Measurements from ENCODE around the gene SNAP29. TPM values are rescaled to one million over a fixed set of nuclear protein-coding genes. Genes with fewer than 3 reads are reported as not detected.

Gene SNAP29
- total RNA-seq, 2 donors from 2014 or later, result 23.2 to 29.2 TPM

DNA sequence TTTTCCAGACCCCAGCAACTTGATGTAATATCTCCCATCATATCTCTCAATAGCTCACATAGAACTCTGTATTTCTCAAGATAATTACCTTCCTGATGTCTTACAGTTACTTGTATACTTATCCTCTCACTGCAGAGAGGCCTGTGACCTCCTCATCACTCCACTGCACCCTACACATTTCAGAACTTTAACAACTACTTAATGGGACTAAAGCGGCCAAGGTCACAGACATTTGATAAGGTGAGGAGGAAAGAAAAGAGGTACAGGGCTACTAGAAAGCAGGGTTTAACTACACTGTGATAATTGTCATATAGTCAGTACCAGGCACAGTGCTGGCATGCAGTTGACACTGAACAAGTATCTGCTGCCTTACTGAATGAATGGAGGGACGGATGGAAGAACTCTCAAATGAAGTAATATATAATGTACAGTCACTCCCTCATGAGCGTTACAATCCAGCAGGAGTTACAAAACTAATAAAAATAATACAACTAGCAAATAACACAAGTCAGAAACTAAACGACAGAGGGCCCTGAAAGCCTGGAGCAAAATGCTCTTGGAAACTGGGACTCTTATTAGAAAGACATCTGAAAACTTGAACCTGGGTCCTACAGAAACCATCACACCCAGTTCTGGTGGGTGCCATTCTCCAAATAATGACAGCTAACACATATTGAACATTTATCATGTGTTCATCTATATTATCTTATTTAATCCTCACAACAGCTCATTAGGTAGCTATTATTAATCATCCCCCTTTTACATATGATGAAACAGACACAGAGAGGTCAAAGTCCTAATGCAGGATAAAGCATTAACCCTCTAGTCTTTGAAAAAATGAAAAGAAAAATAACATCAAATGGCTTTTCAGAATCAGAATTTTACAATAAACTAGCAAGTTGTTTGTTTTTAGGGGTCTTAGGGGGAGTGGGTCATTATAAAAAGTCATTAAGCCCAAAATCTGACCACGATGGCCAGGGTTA is 14.5 kb upstream of the SNAP29 start:
- Mint-ChIP-seq H3K4me3 (no peak overlapping the region), H3K27ac (no peak overlapping the region), H3K36me3 (no peaks in the 10 kb centered on the region), H3K27me3 (no peaks in the 10 kb centered on the region), H3K4me1 (ENCODE audit: low read depth in 2 of 2) (peaks cover 31 to 37% of the 10 kb centered on the region in 2 donors), H3K9me3 (no peaks in the 10 kb centered on the region)
- DNase-seq (ENCODE audit: low spot score) (no peak), ATAC-seq (no peak)

DNA sequence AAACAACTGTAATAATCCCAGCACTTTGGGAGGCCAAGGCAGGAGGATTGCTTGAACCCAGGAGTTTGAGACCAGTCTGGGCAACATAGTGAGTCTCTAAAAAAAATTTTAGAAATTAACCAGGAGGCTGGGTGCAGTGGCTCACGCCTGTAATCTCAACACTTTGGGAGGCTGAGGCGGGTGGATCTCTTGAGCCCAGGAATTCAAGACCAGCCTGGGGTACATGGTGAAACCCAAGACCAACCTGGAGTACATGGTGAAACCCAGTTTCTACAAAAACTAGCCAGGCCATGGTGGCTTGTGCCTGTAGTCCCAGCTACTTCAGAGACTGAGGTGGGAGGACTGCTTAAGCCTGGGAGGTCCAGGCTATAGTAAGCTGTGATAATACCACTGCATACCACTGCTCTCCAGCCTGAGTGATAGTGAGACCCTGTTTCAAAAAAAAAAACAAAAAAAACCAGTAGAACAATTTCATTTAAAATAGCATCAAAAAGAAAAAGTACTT is 11.4 kb upstream of the SNAP29 start:
- no peak overlapping the region for H3K4me3 Mint-ChIP-seq
- ATAC-seq, result no peak
- no peak overlapping the region for H3K27ac Mint-ChIP-seq
- peaks cover 13 to 24% of the 10 kb centered on the region in 2 donors for H3K4me1 Mint-ChIP-seq (ENCODE audit: low read depth in 2 of 2)
- H3K36me3 Mint-ChIP-seq, result no peaks in the 10 kb centered on the region
- no peak for DNase-seq (ENCODE audit: low spot score)
- H3K9me3 Mint-ChIP-seq, result no peaks in the 10 kb centered on the region
- H3K27me3 Mint-ChIP-seq, result no peaks in the 10 kb centered on the region

DNA sequence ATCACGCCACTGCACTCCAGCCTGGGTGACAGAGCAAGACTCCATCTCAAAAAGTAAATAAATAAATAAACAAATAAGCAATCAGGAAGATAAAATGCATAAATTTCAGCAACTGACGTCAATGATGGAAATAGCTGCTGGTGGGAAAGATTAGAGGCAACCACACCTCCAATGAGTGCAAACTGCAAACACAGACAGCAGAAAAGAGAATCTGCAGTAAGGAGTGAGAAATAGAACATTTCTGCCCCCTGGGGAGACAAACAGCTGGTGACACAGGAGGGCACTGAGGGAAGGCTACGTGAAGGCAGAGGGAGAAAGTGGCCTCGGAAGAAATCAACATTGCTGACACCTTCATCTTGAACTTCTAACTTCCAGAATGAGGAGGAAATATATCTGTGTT is 6.7 kb upstream of the SNAP29 start:
- DNase-seq (ENCODE audit: low spot score) (no peak), ATAC-seq (no peak)
- Mint-ChIP-seq H3K27ac (no peak overlapping the region), H3K9me3 (no peaks in the 10 kb centered on the region), H3K4me3 (no peak overlapping the region), H3K36me3 (no peaks in the 10 kb centered on the region), H3K27me3 (no peaks in the 10 kb centered on the region), H3K4me1 (ENCODE audit: low read depth in 2 of 2) (peaks cover 27 to 42% of the 10 kb centered on the region in 2 donors)

DNA sequence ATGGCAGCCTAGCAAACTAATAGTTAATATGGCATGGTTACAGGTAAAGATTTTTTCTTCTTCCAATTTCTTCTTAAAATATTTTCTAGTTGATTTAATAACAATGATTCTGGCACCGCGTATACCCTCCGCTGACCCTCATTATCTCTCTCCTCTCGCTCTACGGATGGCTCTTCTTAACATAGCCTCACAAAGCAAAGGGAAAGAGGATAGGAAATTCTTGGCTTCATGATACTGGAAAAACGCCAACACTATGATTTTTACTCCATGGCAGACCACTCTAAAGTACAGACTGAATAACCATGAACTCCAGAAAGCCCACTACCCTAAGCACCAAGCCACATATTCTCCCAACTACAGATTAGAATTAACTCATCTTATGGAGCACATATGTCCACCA is 6.3 kb upstream of the SNAP29 start:
- no peak overlapping the region for H3K27ac Mint-ChIP-seq
- DNase-seq (ENCODE audit: low spot score) (no peak), ATAC-seq (no peak)
- peaks cover 31 to 46% of the 10 kb centered on the region in 2 donors for H3K4me1 Mint-ChIP-seq (ENCODE audit: low read depth in 2 of 2)
- H3K27me3 Mint-ChIP-seq, result no peaks in the 10 kb centered on the region
- no peaks in the 10 kb centered on the region for H3K9me3 Mint-ChIP-seq
- H3K4me3 Mint-ChIP-seq, result no peak overlapping the region
- H3K36me3 Mint-ChIP-seq, result no peaks in the 10 kb centered on the region

DNA sequence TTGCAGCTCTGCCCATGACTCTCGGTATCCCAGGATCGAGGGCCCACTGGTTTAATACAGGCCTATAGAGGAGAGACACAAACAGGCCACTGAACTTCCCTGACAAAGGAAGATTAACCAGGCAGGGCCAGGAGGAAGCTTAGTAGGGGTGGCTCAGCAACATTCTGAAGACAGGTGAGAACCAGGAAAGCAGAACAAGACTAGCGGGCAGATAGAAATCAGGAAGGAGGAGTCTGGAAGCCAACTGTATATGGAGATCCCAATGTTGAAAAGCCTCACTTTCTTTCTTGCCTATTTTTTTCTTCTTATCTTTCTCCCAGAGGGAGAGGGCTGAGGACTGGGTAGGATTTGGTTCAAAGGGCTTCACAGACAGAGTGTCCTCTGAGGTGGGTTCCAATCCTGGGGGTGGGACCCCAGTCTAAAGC is 5.6 kb upstream of the SNAP29 start:
- Mint-ChIP-seq H3K27me3 (no peaks in the 10 kb centered on the region), H3K9me3 (no peaks in the 10 kb centered on the region), H3K4me1 (ENCODE audit: low read depth in 2 of 2) (peaks cover 38 to 50% of the 10 kb centered on the region in 2 donors), H3K36me3 (no peaks in the 10 kb centered on the region), H3K4me3 (no peak overlapping the region), H3K27ac (no peak overlapping the region)
- DNase-seq (ENCODE audit: low spot score) (no peak), ATAC-seq (no peak)

DNA sequence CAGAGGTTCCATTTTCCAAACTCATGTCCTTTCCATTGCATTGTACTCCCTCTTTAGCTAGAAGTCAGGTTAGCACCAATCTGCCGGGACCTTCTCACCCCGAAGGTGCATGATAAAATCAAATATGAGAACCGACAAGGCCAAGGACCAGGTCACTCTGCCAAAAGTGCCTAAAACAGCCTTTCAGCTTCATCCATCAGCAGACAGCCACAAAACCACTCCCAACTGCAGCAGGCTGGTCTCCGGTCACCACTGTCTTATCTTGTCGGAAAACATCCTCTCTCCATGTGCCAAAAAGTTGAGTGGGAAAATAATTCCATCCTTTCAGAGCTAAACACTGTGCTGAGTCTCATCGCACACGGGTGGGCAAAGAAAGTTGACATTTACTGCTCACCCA is 1.6 kb upstream of the SNAP29 start:
- H3K27me3 Mint-ChIP-seq, result no peaks in the 10 kb centered on the region
- H3K4me3 Mint-ChIP-seq, result peak overlapping the region; percentile 90
- peak overlapping the region; percentile 83 to 93 for H3K27ac Mint-ChIP-seq
- H3K4me1 Mint-ChIP-seq (ENCODE audit: low read depth in 2 of 2), result peaks cover 45 to 46% of the 10 kb centered on the region in 2 donors
- no peaks in the 10 kb centered on the region for H3K9me3 Mint-ChIP-seq
- no peaks in the 10 kb centered on the region for H3K36me3 Mint-ChIP-seq
- ATAC-seq (no peak), DNase-seq (ENCODE audit: low spot score) (no peak)

DNA sequence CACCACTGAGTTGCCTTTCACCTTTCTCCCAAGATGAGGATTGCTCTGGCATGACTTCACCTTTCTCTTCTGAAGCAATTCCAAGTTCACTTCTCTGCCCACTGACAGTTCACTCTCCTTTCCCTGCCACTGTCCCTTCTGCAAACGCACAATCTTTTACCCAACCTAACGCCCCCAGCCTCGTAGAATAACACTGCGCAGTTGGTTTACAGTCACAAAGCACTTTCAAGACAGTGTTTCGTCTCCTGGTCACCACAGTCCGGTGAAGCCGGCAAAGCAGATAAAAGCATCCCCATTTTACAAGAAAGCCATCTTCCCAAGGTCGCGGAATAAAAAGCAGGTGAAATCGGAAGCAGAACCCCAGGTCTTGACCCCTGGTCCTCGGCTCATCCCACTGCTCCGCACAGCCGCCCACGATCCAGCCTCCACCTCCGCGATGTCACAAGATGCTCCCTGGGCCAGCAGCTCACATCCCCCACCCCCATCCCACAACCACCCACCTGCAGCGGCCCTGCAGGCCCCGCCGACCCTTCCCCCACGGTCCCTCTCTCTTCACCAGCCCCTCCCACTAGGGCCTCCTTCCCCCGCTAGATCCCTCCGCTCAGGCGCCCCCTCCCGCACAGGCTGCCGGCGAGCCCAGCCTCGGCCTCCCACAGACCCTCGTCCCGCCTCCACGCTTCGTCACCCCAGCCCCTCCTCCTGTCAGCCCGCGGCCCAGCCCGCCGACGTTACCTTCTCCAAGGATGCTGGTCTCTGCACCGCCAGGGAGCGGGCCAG is 781 bp upstream of the SNAP29 start:
- Mint-ChIP-seq H3K27ac (peak overlapping the region; percentile 83 to 93), H3K9me3 (no peaks in the 10 kb centered on the region), H3K4me1 (ENCODE audit: low read depth in 2 of 2) (peaks cover 41 to 47% of the 10 kb centered on the region in 2 donors), H3K27me3 (no peaks in the 10 kb centered on the region), H3K36me3 (no peaks in the 10 kb centered on the region), H3K4me3 (peak overlapping the region; percentile 90)
- ATAC-seq, result peak; percentile 82 to 84
- peak; percentile 91 for DNase-seq (ENCODE audit: low spot score)

DNA sequence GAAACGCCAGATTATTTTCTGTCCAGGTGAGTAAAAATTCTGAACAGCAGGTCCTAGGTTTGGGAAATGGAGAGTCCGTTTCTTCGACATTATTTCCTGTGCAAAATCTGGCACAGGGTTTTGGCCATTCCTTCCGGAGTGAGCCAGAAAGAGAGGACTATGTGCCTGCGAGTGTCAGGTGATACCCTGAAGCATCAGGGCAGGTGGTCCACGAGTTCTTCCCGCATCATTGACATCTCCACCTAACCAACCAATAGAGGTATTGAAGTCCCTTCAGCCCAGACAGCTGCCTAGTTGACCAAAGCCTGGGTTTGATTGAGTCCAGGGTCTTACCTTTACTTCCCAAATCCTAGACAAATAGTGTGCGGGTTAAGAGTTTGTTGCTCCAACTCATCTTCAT is 808 bp downstream of the SNAP29 start:
- Mint-ChIP-seq H3K27ac (peak overlapping the region; percentile 83 to 93), H3K27me3 (no peaks in the 10 kb centered on the region), H3K4me1 (ENCODE audit: low read depth in 2 of 2) (peaks cover 41 to 46% of the 10 kb centered on the region in 2 donors), H3K36me3 (no peaks in the 10 kb centered on the region), H3K9me3 (no peaks in the 10 kb centered on the region), H3K4me3 (peak overlapping the region; percentile 90)
- ATAC-seq, result no peak
- DNase-seq (ENCODE audit: low spot score), result no peak

DNA sequence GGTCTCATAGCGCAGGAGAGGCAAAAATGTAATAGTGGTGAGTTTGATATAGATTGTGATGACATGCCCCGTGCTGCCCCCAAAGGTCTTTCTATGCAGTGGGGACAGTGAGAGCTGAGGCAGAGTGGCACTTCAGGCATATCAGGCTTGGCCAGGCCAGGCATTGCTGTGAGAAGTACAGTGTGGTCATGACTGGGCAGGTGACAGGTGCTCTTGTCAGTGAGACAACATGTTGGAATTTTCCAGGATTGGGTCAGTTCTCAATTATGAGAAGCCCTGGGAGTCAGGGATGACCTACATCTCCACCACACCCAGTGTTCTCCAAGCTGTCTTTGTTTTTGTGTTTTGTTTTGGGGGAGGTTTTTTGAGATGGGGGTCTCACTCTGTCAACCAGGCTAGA is 3.7 kb downstream of the SNAP29 start:
- Mint-ChIP-seq H3K27me3 (no peaks in the 10 kb centered on the region), H3K4me3 (no peak overlapping the region), H3K36me3 (no peaks in the 10 kb centered on the region), H3K4me1 (ENCODE audit: low read depth in 2 of 2) (peaks cover 43 to 56% of the 10 kb centered on the region in 2 donors), H3K27ac (peak overlapping the region in 1 of 2 donors; percentile 25), H3K9me3 (no peaks in the 10 kb centered on the region)
- ATAC-seq, result no peak
- no peak for DNase-seq (ENCODE audit: low spot score)

DNA sequence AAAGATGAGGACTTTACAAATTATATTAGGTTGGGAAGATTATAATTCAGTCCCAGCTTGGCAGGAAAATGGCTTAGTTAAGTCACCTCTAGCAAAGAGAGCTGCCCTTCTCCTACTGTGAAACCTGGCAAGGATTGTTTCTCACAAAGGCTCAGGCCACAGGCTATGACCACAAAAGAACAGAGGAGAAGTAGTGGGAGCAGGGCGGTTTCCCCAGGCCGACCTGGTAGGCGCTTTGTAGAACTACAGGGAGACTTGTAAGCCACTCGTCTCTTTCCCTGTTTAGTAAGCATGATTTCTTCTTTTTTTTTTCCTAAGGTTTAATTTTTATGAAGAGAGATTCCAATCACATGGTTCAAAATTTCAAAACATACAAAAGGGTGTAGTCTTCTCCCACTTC is 4.6 kb downstream of the SNAP29 start:
- Mint-ChIP-seq H3K36me3 (no peaks in the 10 kb centered on the region), H3K27me3 (no peaks in the 10 kb centered on the region), H3K4me1 (ENCODE audit: low read depth in 2 of 2) (peaks cover 40 to 54% of the 10 kb centered on the region in 2 donors), H3K27ac (peak overlapping the region in 1 of 2 donors; percentile 25), H3K9me3 (no peaks in the 10 kb centered on the region), H3K4me3 (no peak overlapping the region)
- ATAC-seq, result no peak
- no peak for DNase-seq (ENCODE audit: low spot score)

DNA sequence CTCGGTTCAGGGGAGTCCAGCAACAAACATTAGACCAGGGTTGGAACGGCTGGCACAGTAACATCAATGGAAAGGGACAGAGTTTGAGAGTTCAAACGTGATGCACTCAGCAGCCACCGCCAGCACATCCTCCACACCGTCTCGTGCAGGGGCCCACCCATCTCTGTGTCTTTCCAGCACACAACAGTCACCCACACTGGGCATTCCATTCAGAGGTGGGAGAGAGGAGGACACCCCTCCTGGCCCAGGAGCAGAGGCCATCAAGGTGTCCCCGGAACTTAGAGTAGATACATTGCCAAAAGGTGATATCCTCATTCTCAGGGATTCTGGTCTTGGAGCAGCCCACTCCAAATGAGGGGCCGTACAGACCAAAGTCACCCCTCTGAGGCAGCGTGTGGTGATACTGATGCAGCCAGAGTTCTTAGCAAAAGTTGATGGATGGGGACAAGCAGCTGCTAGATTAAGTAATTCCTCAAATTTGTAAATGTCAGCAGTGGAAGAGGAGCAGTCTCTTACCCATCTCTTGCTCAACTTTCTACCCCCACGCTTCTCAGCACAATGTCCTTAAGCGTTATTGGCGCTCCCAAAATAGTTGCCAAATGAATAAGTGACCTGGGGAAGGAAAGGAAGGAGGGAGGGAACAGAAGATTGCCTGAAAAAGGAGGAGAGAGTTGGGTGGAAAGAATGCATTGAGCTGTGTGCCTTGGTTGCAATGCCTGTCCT is 5.5 kb downstream of the SNAP29 start:
- Mint-ChIP-seq H3K27me3 (no peaks in the 10 kb centered on the region), H3K4me1 (ENCODE audit: low read depth in 2 of 2) (peaks cover 46 to 52% of the 10 kb centered on the region in 2 donors), H3K9me3 (no peaks in the 10 kb centered on the region), H3K36me3 (no peaks in the 10 kb centered on the region), H3K27ac (peak overlapping the region in 1 of 2 donors; percentile 25), H3K4me3 (no peak overlapping the region)
- ATAC-seq (no peak), DNase-seq (ENCODE audit: low spot score) (no peak)

DNA sequence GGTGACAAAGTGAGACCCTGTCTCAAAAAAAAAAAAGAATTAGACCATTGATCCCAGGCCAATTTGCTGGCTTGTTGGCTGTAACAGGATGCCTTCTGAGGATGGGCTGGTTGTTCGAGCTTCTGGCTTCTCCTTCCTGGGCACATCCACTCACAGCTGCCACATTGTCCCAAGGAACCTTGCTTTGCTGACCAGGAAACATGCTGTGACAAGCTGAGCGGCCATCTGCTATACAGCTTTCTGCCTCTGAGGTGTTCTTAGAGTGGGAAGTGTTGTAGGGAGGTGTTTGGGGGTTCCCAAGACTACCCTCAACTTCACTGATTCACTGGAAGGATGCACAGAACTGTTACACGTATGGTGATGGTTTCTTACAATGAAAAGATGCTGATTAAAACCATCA is 6.5 kb downstream of the SNAP29 start:
- Mint-ChIP-seq H3K36me3 (no peaks in the 10 kb centered on the region), H3K4me3 (no peak overlapping the region), H3K27ac (no peak overlapping the region), H3K4me1 (ENCODE audit: low read depth in 2 of 2) (peaks cover 41 to 46% of the 10 kb centered on the region in 2 donors), H3K9me3 (no peaks in the 10 kb centered on the region), H3K27me3 (no peaks in the 10 kb centered on the region)
- no peak for DNase-seq (ENCODE audit: low spot score)
- ATAC-seq, result no peak

DNA sequence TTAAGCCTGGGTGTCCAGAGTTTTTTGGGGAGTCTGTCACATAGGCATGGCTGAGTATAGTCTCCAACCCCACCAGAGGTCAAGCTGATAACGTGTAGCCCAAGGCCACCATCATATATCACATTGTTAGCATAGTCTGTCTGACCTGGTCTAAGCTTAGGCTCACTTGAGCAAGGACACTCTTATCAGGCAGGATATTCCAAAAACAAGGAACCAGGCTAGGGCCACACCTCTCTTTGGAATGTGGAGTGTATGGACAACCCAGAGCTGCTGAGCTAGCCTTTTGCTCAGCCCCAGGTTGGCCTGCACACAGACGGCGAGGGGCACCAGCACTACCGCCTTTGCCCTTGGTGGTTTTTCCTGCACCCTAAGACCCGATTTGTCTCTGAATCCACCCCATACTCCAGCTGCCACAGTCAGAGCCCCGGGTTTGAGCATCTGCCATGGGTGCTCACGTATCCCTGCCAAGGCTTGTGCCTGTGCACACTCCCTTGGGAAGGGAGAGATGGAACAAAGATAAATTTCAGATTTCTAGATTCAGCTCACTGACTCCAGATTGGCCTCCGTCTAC is 7.2 kb downstream of the SNAP29 start:
- peak overlapping the region; percentile 92 to 97 for H3K27ac Mint-ChIP-seq
- no peaks in the 10 kb centered on the region for H3K27me3 Mint-ChIP-seq
- H3K36me3 Mint-ChIP-seq, result no peaks in the 10 kb centered on the region
- H3K4me3 Mint-ChIP-seq, result no peak overlapping the region
- DNase-seq (ENCODE audit: low spot score) (no peak), ATAC-seq (no peak)
- H3K9me3 Mint-ChIP-seq, result no peaks in the 10 kb centered on the region
- peaks cover 41 to 46% of the 10 kb centered on the region in 2 donors for H3K4me1 Mint-ChIP-seq (ENCODE audit: low read depth in 2 of 2)

All from natural killer cell treated with Interleukin-12 subunit alpha and Interleukin-12 subunit beta and Interleukin-15 and Interleukin-18, amount 100 ng/mL, for 72 hours (primary cell).